OCI-LY3 (cell line): ENCODE results near the gene QSOX2.

ENCODE experiments used
- CTCF ChIP-seq: fragments of 200-600, 300-600 bp; sonication (generic); IDR thresholded peaks from 2 replicates; pipeline ENCODE4 v1.5.1; 2014; ENCODE audit warnings: antibody characterized with exemption, low read length, low read depth
- EZH2phosphoT487 ChIP-seq: fragments of 200-600 bp; shearing (Covaris generic); IDR thresholded peaks from 2 replicates; pipeline ENCODE4 v1.6.1; 2018; ENCODE audit warnings: antibody characterized with exemption, mixed run types, low read depth

GRCh38 chr9:136278221-136278620 is 32.6 kb upstream of the QSOX2 start:
- TF ChIP-seq CTCF (no peak), EZH2phosphoT487 (no peak)
